Bronchial epithelial cell (primary cell): ENCODE results near the gene TMEM255B. TPM values are rescaled to one million over a fixed set of nuclear protein-coding genes. Genes with fewer than 3 reads are reported as not detected.
"Not testable (repeated sequence)": the region's sequence is repeated elsewhere in the genome, so short reads cannot be mapped to it uniquely, and the experiment has no call there.

Source experiments
- DNase-seq: peaks from one replicate; pipeline ENCODE4 v3.0.0-alpha.2; 2010; ENCODE audit warnings: low read depth
- FAIRE-seq: peaks from 2 replicates; lab custom pipeline; 2011; peaks lifted over from hg19 to GRCh38; lab: Jason Lieb, UNC
- H3K27me3 ChIP-seq: 2 replicates; pipeline ENCODE4 v1.5.1; 2011; ENCODE audit warnings: low read length; ENCODE audit not compliant: control insufficient read depth, insufficient read depth
- H3K36me3 ChIP-seq: 2 replicates; pipeline ENCODE4 v1.5.1; 2011; ENCODE audit warnings: low read length; ENCODE audit not compliant: control insufficient read depth, insufficient read depth
- H3K4me3 ChIP-seq: 2 replicates; pipeline ENCODE4 v1.5.1; 2011; ENCODE audit warnings: mild to moderate bottlenecking, low read depth, low read length, control low read depth
- total RNA-seq: library from RNA; depleted of rRNA; stranded (reverse); fragments of >200 nt; gene quantifications from 2 replicates; pipeline ENCODE4 v1.2.1, GENCODE V29; 2014
- TF ChIP-seq, protein P1 (sequence below): IDR thresholded peaks from 2 replicates; pipeline ENCODE4 v1.5.1; 2011; ENCODE audit warnings: mild to moderate bottlenecking, moderate library complexity, low read length, control low read depth, inconsistent platforms; ENCODE audit not compliant: insufficient read depth, severe bottlenecking

TMEM255B gene
- total RNA-seq, 1 donor from 2014 or later = 5.3 TPM

- Histone ChIP-seq H3K27me3 (no peaks in the 10 kb centered on the region), H3K4me3 (no peak overlapping the region), H3K36me3 (peaks cover 22% of the 10 kb centered on the region)
- FAIRE-seq = no peak
- TF ChIP-seq, protein P1, sequence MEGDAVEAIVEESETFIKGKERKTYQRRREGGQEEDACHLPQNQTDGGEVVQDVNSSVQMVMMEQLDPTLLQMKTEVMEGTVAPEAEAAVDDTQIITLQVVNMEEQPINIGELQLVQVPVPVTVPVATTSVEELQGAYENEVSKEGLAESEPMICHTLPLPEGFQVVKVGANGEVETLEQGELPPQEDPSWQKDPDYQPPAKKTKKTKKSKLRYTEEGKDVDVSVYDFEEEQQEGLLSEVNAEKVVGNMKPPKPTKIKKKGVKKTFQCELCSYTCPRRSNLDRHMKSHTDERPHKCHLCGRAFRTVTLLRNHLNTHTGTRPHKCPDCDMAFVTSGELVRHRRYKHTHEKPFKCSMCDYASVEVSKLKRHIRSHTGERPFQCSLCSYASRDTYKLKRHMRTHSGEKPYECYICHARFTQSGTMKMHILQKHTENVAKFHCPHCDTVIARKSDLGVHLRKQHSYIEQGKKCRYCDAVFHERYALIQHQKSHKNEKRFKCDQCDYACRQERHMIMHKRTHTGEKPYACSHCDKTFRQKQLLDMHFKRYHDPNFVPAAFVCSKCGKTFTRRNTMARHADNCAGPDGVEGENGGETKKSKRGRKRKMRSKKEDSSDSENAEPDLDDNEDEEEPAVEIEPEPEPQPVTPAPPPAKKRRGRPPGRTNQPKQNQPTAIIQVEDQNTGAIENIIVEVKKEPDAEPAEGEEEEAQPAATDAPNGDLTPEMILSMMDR = no peak
- DNase-seq = no peak
Measured at GRCh38 chr13:113823771-113824170, 64.7 kb downstream of the TMEM255B start.

GRCh38 chr13:113825841-113826240 lies 66.8 kb downstream of the TMEM255B start:
- DNase-seq (no peak), FAIRE-seq (no peak)
- TF ChIP-seq, protein P1 = no peak
- Histone ChIP-seq H3K4me3 (no peak overlapping the region), H3K27me3 (no peaks in the 10 kb centered on the region), H3K36me3 (peaks cover 22% of the 10 kb centered on the region)

DNA sequence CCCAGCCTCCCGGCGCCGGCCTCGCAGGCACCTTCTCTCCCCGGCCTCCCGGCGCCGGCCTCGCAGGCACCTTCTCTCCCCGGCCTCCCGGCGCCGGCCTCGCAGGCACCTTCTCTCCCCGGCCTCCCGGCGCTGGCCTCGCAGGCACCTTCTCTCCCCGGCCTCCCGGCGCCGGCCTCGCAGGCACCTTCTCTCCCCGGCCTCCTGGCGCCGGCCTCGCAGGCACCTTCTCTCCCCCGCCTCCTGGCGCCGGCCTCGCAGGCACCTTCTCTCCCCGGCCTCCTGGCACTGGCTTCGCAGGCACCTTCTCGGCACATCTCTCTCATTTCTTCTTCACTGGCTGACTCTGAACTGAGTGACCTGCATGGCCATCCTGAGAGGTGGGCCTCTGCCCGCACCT lies 67.4 kb downstream of the TMEM255B start:
- H3K27me3 ChIP-seq, FAIRE-seq, H3K4me3 ChIP-seq, DNase-seq: not testable (repeated sequence)
- peaks cover 23% of the 10 kb centered on the region for H3K36me3 ChIP-seq

DNA sequence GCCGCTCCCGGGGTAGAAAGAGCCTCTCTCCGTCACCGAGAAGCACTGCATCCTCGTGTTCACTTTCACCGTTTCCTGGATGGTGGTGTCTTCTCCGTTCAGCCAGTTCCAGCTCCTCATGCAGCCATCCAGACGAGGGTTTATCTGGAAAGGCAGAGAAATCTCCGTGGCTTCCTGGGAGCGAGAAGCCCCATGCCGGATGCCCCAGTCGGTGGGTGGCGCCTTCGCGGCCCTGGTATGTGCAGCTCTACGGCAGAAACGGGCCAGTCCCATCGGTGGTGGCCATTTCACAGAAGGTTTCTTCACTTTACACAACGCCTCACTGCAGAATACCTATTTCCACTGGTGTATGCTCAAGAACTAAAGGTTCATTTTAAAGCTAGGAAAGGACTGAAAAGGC lies 68.0 kb downstream of the TMEM255B start:
- DNase-seq (no peak), FAIRE-seq (no peak)
- Histone ChIP-seq H3K27me3 (no peaks in the 10 kb centered on the region), H3K4me3 (no peak overlapping the region), H3K36me3 (peaks cover 23% of the 10 kb centered on the region)
- TF ChIP-seq, protein P1 = no peak

GRCh38 chr13:113828282-113828825 lies 69.3 kb downstream of the TMEM255B start:
- TF ChIP-seq, protein P1 = no peak
- FAIRE-seq (no peak), DNase-seq (no peak)
- H3K4me3 ChIP-seq = no peak overlapping the region
- no peaks in the 10 kb centered on the region for H3K27me3 ChIP-seq
- H3K36me3 ChIP-seq = peaks cover 22% of the 10 kb centered on the region

GRCh38 chr13:113830426-113830950 lies 71.5 kb downstream of the TMEM255B start:
- H3K4me3 ChIP-seq, H3K27me3 ChIP-seq, DNase-seq, FAIRE-seq: not testable (repeated sequence)
- peaks cover 22% of the 10 kb centered on the region for H3K36me3 ChIP-seq

DNA sequence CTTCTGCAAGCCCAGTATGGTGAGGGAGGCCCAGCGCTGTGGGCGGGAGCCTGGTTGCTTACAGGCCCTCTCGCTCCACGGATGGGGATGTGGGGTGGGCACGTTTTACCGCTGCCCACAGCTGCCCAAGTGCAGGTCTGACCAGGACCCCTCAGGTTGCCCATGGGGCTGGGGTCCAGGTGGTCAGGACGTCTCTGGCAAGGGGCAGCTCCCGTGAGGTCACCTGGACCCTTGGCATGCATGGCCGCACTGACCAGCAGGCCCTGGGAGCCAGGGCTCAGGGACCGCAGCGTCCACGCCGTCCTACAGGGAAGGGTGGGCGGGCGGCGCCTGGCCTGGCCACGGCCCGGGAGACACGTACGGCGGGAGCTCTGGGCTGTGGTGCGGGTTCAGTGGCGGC lies 72.0 kb downstream of the TMEM255B start:
- FAIRE-seq = no peak
- TF ChIP-seq, protein P1 = no peak
- H3K36me3 ChIP-seq = peaks cover 20% of the 10 kb centered on the region

More for the DNA sequence above, 72.0 kb downstream of the TMEM255B start:
- no peak for DNase-seq
- Histone ChIP-seq H3K4me3 (no peak overlapping the region), H3K27me3 (no peaks in the 10 kb centered on the region)
